HG03354 (cell line): ENCODE measurements around the gene AOAH.
A peak's percentile ranks its signal among the peaks of the same experiment; 100 is the strongest.
"Not testable (repeated sequence)": the region's sequence is repeated elsewhere in the genome, so short reads cannot be mapped to it uniquely, and the experiment has no call there.

ENCODE experiments used
- ATAC-seq: cut with Tn5 transposase; IDR thresholded peaks from one replicate; pipeline ENCODE4 v1.9.1; 2021; ENCODE audit warnings: mild to moderate bottlenecking; ENCODE audit not compliant: unreplicated experiment, poor library complexity, severe bottlenecking

The AOAH gene

GRCh38 chr7:36707898-36708297 lies 16.4 kb downstream of the AOAH start:
- no peak for ATAC-seq

DNA sequence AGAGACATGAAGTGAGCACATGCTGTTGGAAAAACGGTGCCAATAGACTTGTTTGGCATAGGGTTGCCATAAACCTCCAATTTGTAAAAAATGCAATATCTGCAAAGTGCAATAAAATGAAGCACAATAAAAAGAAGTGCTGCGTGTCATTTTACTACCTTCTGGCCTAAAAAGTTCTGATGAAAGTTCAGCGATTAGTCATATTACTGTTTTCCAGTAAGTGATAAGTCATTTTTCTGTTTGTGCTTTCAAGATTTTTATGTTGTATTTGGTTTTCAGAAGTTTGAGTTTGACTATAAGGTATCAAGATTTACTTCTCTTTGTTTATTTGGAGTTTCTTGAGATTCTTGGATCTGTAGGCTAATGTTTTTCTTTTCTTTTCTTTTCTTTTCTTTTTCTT lies 16.8 kb downstream of the AOAH start:
- no peak for ATAC-seq

DNA sequence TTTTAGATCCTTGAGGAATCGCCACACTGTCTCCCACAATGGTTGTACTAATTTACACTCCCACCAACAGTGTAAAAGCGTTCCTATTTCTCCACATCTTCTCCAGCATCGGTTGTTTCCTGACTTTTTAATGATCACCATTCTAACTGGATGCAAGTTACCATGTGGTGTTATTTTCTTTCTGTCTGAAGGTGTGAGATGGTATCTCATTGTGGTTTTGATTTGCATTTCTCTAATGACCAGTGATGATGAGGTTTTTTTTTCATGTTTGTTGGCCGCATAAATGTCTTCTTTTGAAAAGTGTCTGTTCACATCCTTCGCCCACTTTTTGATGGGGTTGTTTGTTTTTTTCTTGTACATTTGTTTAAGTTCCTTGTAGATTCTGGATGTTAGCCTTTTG lies 20.4 kb downstream of the AOAH start:
- ATAC-seq = not testable (repeated sequence)

DNA sequence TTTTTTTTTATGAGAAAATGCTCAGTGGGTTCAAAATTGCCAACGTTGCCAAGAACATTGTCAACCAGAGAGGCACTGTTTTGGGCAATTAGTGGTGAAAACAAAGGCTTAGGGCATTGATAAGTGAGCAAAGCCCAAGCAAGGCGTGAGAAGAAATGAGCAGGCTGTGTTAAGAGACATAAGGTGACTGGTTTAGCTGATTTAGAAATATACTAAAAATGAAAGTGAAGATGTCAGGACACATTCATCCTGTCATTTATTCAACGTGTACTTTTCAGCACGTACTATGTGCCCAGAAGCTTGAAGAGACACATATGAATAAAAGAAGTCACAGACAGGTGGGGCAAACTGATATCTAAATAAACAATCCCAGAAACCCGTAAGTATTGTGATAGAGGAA lies 31.8 kb downstream of the AOAH start:
- no peak for ATAC-seq

- no peak for ATAC-seq
These were observed 32.3 kb downstream of the AOAH start for GRCh38 chr7:36691983-36692382.

- ATAC-seq = no peak
These were observed 33.6 kb downstream of the AOAH start for GRCh38 chr7:36690514-36691187.

GRCh38 chr7:36690041-36690440 lies 34.3 kb downstream of the AOAH start:
- ATAC-seq = no peak

DNA sequence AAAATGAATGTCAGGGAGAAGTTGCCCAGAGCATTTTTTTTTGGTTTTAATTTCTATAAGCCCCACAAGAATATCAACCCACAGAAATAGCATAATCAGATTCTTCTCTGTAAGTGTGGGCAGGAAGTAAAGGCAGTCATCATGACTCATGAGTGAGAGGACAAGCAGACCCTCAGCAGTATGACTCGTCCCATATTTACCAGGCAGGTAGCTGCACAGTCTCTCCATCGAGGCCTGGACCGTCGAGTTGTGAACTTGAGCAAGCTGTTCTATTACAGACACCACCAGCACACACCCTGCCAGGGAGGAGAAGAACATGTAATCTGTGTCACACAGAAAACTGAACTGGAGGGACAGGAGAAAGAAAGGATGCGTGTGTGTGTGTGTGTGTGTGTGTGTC lies 37.8 kb downstream of the AOAH start:
- no peak for ATAC-seq

DNA sequence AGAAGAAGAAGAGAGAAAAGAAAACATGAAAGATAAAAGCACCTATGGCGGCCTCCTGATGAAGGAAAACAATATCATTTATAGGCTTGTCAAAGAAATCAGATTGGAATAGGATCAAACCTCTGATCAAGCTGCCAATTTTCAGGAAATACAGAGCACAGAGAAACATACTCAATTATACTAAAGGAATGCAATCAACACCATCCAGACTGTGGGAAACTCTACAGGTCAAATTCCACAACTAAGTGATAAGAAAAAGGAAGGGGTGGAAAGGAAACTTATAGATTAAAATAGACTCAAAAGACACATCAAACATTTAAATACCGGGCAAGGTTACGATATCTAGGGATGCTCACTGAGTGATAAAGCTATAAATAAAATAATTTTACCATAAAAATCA lies 39.3 kb downstream of the AOAH start:
- no peak for ATAC-seq

DNA sequence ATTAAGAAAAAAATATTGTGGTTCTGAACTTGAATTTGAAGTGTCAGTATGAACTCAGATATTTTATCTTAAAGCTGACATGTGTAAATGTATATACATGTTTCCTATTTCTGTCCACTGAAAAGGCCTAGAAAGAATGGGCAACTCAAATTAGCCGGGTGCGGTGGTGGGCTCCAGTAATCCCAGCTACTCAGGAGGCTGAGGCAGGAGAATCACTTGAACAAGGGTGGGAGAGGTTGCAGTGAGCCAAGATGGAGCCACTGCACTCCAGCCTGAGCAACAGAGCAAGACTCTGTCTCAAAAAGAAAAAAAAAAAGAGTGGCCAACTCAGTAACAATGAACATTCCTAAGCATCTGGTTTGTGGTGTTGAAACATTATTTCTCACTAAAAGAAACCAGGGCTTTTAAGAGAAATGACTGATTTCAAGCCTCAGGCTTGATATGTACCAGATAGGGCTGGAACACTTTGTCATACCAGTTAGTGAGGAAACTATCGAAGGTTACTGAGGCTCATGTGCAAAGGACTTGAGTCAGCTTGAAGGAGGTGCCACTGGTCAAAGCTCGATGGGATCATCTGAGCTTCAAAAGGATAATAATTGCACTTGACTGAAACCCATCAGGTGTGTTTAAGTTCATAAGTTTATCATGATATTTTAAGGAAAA lies 40.5 kb downstream of the AOAH start:
- no peak for ATAC-seq

GRCh38 chr7:36683111-36683510 lies 41.2 kb downstream of the AOAH start:
- no peak for ATAC-seq

- no peak for ATAC-seq
These were observed 42.2 kb downstream of the AOAH start for GRCh38 chr7:36682102-36682501.

DNA sequence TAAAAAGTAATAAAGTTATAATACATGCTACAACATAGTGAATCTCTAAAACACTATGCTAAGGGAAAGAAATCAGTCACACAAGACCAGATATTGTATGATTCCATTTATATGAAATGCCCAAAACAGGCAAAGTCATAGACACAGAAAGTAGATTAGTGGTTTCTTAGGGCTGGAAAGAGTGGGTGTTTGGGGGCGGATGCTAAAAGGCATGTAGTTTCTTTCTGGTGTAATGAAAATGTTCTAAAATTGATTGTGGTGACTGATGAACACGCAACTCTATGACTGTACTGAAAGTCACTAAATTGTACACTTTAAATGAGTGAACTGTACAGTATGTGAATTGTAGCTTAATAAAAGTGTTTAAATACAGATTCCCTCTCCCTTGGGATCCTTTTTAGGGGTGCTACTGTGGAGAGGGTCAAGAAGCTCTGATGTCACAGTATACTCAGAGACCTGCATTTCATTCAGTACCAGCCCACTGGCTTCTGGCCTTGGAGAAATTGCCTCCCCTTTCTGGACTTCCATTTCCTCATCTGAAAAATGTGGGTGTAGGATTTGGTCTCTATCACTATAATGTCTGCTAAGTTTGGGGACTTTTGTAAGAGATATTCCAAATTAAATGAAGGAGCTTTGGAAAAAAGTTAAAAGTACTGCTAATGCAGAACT lies 46.4 kb downstream of the AOAH start:
- ATAC-seq = no peak

- ATAC-seq = no peak
These were observed 50.6 kb downstream of the AOAH start for GRCh38 chr7:36673703-36674102.

DNA sequence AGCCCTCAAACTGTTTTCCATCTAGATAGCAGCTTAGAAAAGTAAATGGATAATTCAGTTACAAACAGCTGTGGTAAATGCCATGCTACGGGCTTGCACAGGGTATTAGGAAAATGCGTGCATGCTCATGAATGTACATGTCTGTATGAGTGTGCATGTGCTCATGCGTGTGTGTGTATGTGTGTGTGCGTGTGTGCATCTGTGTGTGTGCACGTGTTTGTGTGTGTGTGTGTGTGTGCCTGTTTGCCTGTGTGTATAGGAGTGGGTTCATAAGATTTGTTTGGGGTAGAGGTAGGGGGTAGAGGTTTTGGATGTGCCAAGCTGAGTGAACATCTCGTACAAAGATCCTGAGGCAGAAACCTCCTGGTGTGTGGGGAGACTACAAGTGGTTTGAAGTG lies 52.9 kb downstream of the AOAH start:
- ATAC-seq = no peak

DNA sequence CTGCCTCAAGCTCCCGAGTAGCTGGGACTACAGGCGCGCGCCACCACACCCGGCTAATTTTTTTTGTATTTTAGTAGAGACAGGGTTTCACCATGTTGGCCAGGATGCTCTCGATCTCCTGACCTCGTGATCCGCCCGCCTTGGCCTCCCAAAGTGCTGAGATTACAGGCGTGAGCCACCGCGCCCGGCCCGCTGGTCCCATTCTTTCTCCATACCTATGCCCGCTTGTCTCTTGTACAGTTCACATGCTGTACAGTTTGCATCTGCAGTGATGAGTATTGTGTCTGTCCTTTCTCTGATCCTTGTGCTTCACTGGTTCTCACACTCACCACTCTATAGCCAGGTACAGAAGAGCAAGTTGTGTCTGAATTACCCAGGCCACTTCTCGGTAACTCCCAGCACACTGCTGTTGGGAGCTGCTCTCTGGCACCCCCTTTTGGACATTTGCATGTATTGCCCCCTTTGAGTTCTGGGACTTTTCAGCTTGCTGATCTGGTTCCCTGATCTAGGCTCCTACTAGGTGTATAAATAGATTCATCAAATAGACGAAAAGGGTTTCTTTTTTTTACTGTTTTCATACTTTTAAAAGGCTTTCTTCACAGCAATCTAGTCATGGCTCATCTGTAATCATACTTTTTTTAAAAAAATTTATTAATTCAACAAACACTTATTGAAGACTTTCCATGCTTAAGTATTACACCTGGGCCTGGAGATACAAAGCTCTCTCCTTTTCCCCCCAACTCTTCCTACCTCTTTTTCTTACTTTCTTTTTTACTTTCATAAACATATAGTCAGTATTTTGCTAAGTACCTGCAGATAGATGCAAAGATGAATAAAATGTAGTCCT lies 53.5 kb downstream of the AOAH start:
- ATAC-seq = peak; percentile 84

GRCh38 chr7:36668750-36669149 lies 55.5 kb downstream of the AOAH start:
- no peak for ATAC-seq

- ATAC-seq = no peak
These were observed 56.2 kb downstream of the AOAH start for GRCh38 chr7:36668080-36668479.

DNA sequence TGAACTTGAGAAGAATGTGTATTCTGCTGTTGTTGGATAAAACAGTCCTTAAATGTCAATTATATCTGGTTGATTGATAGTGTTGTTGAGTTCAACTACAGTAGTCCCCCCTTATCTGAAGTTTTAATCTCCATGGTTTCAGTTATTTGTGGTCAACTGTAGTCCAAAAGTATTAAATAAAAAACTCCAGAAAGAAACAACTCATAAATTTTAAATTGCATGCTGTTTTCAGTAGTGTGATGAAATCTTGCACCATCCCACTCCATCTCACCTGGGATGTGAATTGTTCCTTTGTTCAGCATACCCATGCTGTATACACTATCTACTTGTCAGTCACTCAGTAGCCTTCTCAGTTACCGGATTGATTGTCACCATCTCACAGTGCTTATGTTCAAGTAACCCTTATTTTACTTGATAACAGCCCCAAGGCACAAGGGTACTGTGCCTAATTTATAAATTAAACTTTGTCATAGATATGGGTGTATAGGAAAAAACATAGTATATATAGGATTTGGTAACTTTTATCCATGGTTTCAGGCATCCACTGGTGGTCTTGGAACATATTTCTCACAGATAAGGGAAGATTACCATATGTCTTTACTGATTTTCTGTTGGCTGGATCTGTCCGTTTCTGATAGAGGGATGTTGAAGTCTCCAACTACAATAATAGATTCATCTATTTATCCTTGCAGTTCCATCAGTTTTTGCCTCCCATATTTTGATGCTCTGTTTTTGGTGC lies 57.1 kb downstream of the AOAH start:
- ATAC-seq = no peak

GRCh38 chr7:36663481-36663880 lies 60.8 kb downstream of the AOAH start:
- no peak for ATAC-seq
